ENCODE measurements around the gene MPG. TPM values are rescaled to one million over a fixed set of nuclear protein-coding genes. Genes with fewer than 3 reads are reported as not detected.

The MPG gene
- total RNA-seq, 1 experiment from 2014 or later, result 85.7 TPM

GRCh38 chr16:92431-93339, 14.7 kb downstream of the MPG start:
- Histone ChIP-seq H3K27me3 (ENCODE audit: control insufficient read depth, insufficient read depth, low read length) (no peaks in the 10 kb centered on the region), H3K4me3 (ENCODE audit: low read depth in 2 of 2, low read length in 2 of 2) (no peak overlapping the region), H3K9me3 (ENCODE audit: control insufficient read depth, insufficient read depth, low read depth, low read length) (no peaks in the 10 kb centered on the region), H3K27ac (ENCODE audit: low read length) (no peak overlapping the region), H3K4me1 (ENCODE audit: control insufficient read depth, insufficient read depth, low read length) (0 out of 2 replicates have a peak, but pooled peaks cover 2% of the 10 kb centered on the region), H3K36me3 (ENCODE audit: control insufficient read depth, insufficient read depth, low read length) (no peaks in the 10 kb centered on the region)
- POLR2A ChIA-PET, result no interaction called here
- intact Hi-C loops (cut with micrococcal nuclease; ENCODE audit: unreplicated experiment) (no loop called here), in situ Hi-C loops (cut with HindIII; ENCODE audit: low pct_unique_long_range_greater_than_20kb, low sequenced_read_pairs) (no loop called here)
- TF ChIP-seq TCF7L2 (IDR thresholded peaks at IDR 0.05; ENCODE audit: low read depth, low read length), result no peak
- TF ChIP-seq POLR2AphosphoS5 (IDR thresholded peaks at IDR 0.05; ENCODE audit: low read depth, low read length), result no peak
- DNase-seq (ENCODE audit: low read depth, low spot score), result no peak
- CTCF ChIA-PET, result interaction anchor here (1.2 to 1.3 kb wide), 2 partner anchors 14 to 27 kb away, joined by 3 to 4 read pairs; no protein-coding TSS in a partner anchor
- ATAC-seq, result no peak
- BruUV-seq (replicated peaks), result no TSS peak

GRCh38 chr16:94918-95265, 16.9 kb downstream of the MPG start:
- TF ChIP-seq CTCF (IDR thresholded peaks at IDR 0.05), result no peak
- TF ChIP-seq SIN3A (IDR thresholded peaks at IDR 0.05; ENCODE audit: borderline replicate concordance, insufficient read depth, low read depth, low read length), result no peak
- TF ChIP-seq TCF7L2 (IDR thresholded peaks at IDR 0.05; ENCODE audit: low read depth, low read length), result no peak
- TF ChIP-seq POLR2AphosphoS5 (IDR thresholded peaks at IDR 0.05; ENCODE audit: low read depth, low read length), result no peak
- TF ChIP-seq REST (IDR thresholded peaks at IDR 0.05; ENCODE audit: insufficient read depth in 1 of 2, low read depth in 2 of 2, low read length in 1 of 2), result no peak
- H3K4me1 ChIP-seq (ENCODE audit: control insufficient read depth, insufficient read depth, low read length), result 0 out of 2 replicates have a peak, but pooled peaks cover 2% of the 10 kb centered on the region
- intact Hi-C loops (cut with micrococcal nuclease; ENCODE audit: unreplicated experiment), result no loop called here
- in situ Hi-C loops (cut with HindIII; ENCODE audit: low pct_unique_long_range_greater_than_20kb, low sequenced_read_pairs), result no loop called here
- H3K4me3 ChIP-seq (ENCODE audit: low read depth in 2 of 2, low read length in 2 of 2), result no peak overlapping the region
- DNase-seq (ENCODE audit: low read depth, low spot score) (no peak), ATAC-seq (no peak)
- POLR2A ChIA-PET, result no interaction called here
- no peaks in the 10 kb centered on the region for H3K27me3 ChIP-seq (ENCODE audit: control insufficient read depth, insufficient read depth, low read length)
- no TSS peak for BruUV-seq (replicated peaks)
- H3K27ac ChIP-seq (ENCODE audit: low read length), result no peak overlapping the region
- CTCF ChIA-PET, result interaction anchor here (0.8 kb wide), 1 partner anchor 29 kb away, joined by 4 read pairs; no protein-coding TSS in a partner anchor
- no peaks in the 10 kb centered on the region for H3K9me3 ChIP-seq (ENCODE audit: control insufficient read depth, insufficient read depth, low read depth, low read length)
- H3K36me3 ChIP-seq (ENCODE audit: control insufficient read depth, insufficient read depth, low read length), result no peaks in the 10 kb centered on the region
